GM11168 (cell line): ENCODE data around the gene GADD45GIP1.
"Not testable (repeated sequence)": the region's sequence is repeated elsewhere in the genome, so short reads cannot be mapped to it uniquely, and the experiment has no call there.

ENCODE experiments used
- in situ Hi-C: fragments of 300-500 bp; cut with MboI; formaldehyde crosslinking; loops from one replicate; pipeline ENCODE4 v1.12.0; 2022; ENCODE audit warnings: low sequenced_read_pairs; ENCODE audit not compliant: unreplicated experiment

The GADD45GIP1 gene

GRCh38 chr19:12918253-12918652 lies 38.8 kb downstream of the GADD45GIP1 start:
- in situ Hi-C loops: no loop called here

- in situ Hi-C loops: not testable (repeated sequence)
Measured at GRCh38 chr19:12915860-12916259, 41.2 kb downstream of the GADD45GIP1 start.

GRCh38 chr19:12913851-12914690 lies 43.0 kb downstream of the GADD45GIP1 start:
- in situ Hi-C loops: no loop called here

- in situ Hi-C loops: no loop called here
Measured at GRCh38 chr19:12913011-12913561, 43.9 kb downstream of the GADD45GIP1 start.

GRCh38 chr19:12912571-12912970 lies 44.5 kb downstream of the GADD45GIP1 start:
- in situ Hi-C loops: no loop called here

GRCh38 chr19:12907166-12907565 lies 49.9 kb downstream of the GADD45GIP1 start:
- in situ Hi-C loops: no loop called here
